ENCODE measurements around the gene ITPR1.

GRCh38 chr3:4821975-4822374 is 328.8 kb downstream of the ITPR1 start:
- TF ChIP-seq ARNT (IDR thresholded peaks at IDR 0.05) (no peak), TARDBP (IDR thresholded peaks at IDR 0.05) (no peak), SP1 (IDR thresholded peaks at IDR 0.05) (no peak), HDGF (IDR thresholded peaks at IDR 0.05; ENCODE audit: borderline replicate concordance) (no peak), BHLHE40 (IDR thresholded peaks at IDR 0.05; ENCODE audit: borderline replicate concordance) (no peak), NFRKB (IDR thresholded peaks at IDR 0.05) (no peak)

All from HEK293T (cell line).